D341Med (cell line): ENCODE data around the gene C3orf22.
"Not testable (repeated sequence)": the region's sequence is repeated elsewhere in the genome, so short reads cannot be mapped to it uniquely, and the experiment has no call there.

Experiments
- DNase-seq: peaks from one replicate; pipeline ENCODE4 v3.0.0; 2012; ENCODE audit warnings: low spot score

Gene C3orf22

GRCh38 chr3:126558336-126559071 is at the start of gene C3orf22:
Gene C3orf22 (minus strand): TSS chr3:126558932. CDS start chr3:126553390, 5,542 bp downstream.
- DNase-seq = peak; percentile 11

- DNase-seq = no peak
These were observed 48.6 kb upstream of the C3orf22 start for GRCh38 chr3:126607214-126607908.

- no peak for DNase-seq
These were observed 47.3 kb upstream of the C3orf22 start for GRCh38 chr3:126606001-126606400.

GRCh38 chr3:126604691-126605090 is 46.0 kb upstream of the C3orf22 start:
- no peak for DNase-seq

- no peak for DNase-seq
These were observed 40.4 kb upstream of the C3orf22 start for GRCh38 chr3:126599101-126599500.

- not testable (repeated sequence) for DNase-seq
These were observed 36.7 kb upstream of the C3orf22 start for GRCh38 chr3:126595479-126595878.

- DNase-seq = not testable (repeated sequence)
These were observed 32.8 kb upstream of the C3orf22 start for GRCh38 chr3:126591515-126591914.

- no peak for DNase-seq
These were observed 23.6 kb upstream of the C3orf22 start for GRCh38 chr3:126582311-126582710.

GRCh38 chr3:126581569-126581968 is 22.8 kb upstream of the C3orf22 start:
- no peak for DNase-seq

- DNase-seq = no peak
These were observed 22.0 kb upstream of the C3orf22 start for GRCh38 chr3:126580746-126581145.

- no peak for DNase-seq
These were observed 20.0 kb upstream of the C3orf22 start for GRCh38 chr3:126578702-126579101.

GRCh38 chr3:126577261-126577660 is 18.5 kb upstream of the C3orf22 start:
- no peak for DNase-seq

- DNase-seq = no peak
These were observed 14.9 kb upstream of the C3orf22 start for GRCh38 chr3:126573492-126574117.

GRCh38 chr3:126571078-126571477 is 12.3 kb upstream of the C3orf22 start:
- no peak for DNase-seq

- no peak for DNase-seq
These were observed 11.4 kb upstream of the C3orf22 start for GRCh38 chr3:126570103-126570541.

GRCh38 chr3:126569390-126569975 is 10.8 kb upstream of the C3orf22 start:
- no peak for DNase-seq

- no peak for DNase-seq
These were observed 10.1 kb upstream of the C3orf22 start for GRCh38 chr3:126568776-126569342.

- DNase-seq = no peak
These were observed 9.1 kb upstream of the C3orf22 start for GRCh38 chr3:126567696-126568438.

GRCh38 chr3:126562737-126563276 is 4.1 kb upstream of the C3orf22 start:
- DNase-seq = no peak

- DNase-seq = peak; percentile 9
These were observed 971 bp downstream of the C3orf22 start for GRCh38 chr3:126557761-126558160.

- DNase-seq = peak; percentile 12
These were observed 1.4 kb downstream of the C3orf22 start for GRCh38 chr3:126557415-126557745.
